ENCODE measurements around the gene CCL20.

Gene CCL20

GRCh38 chr2:227774011-227774624 lies 39.5 kb upstream of the CCL20 start:
- ChIA-PET POLR2A (no interaction called here), CTCF (interaction anchor here (0.8 to 4.4 kb wide), 22 partner anchors 9 to 381 kb away, joined by 3 to 43 read pairs (median 3); partner anchors contain the start of gene DAW1)
- TF ChIP-seq, protein P1, sequence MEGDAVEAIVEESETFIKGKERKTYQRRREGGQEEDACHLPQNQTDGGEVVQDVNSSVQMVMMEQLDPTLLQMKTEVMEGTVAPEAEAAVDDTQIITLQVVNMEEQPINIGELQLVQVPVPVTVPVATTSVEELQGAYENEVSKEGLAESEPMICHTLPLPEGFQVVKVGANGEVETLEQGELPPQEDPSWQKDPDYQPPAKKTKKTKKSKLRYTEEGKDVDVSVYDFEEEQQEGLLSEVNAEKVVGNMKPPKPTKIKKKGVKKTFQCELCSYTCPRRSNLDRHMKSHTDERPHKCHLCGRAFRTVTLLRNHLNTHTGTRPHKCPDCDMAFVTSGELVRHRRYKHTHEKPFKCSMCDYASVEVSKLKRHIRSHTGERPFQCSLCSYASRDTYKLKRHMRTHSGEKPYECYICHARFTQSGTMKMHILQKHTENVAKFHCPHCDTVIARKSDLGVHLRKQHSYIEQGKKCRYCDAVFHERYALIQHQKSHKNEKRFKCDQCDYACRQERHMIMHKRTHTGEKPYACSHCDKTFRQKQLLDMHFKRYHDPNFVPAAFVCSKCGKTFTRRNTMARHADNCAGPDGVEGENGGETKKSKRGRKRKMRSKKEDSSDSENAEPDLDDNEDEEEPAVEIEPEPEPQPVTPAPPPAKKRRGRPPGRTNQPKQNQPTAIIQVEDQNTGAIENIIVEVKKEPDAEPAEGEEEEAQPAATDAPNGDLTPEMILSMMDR (IDR thresholded peaks at IDR 0.05; ENCODE audit: control extremely low read depth, extremely low read depth, low read depth, missing control alignments), result peak; percentile 15
- DNase-seq (ENCODE audit: extremely low spot score), result peak; percentile 41

DNA sequence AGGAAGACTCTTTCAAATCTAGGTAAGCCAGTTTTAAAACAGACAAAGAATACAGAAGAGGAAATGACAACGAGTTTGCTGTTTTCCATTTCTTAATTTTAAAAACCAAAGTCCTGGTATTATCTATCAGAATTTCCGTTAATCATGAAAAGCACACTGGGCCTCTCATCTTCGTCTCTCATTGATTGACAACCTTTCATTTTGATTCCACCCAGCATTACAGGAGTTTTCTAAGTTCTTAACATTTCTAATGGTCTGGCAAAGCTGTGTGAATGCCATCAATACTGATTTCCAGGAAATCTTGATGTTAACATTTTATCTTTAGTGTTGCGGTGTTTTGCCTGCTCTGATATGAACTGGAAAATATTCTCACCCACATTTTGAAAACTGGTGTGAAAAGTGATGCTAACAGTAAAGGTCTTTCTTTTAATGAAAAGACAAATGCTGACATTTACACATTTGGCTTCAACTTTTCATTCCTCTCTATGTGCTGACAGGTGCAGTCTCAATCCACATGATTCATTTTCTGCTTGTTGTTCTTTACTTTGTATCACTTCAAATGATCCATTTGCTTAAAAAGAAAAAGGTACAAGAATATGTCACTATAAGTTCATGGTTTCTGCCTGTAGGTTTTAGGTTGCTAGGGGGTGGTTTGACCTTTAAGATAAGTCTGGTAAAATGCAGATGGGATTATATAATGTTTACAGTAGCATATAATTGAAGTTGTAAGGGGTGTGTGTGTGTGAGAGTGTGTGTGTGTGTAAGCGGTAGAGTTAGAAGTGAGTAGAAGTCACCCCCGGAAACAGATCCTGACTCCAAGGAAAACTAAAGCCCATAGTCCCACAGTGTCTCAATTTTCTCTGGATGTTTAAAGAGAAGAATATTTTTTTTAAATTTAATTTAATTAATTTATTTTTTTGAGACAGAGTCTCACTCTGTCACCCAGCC lies 38.5 kb upstream of the CCL20 start:
- TF ChIP-seq, protein P1 (IDR thresholded peaks at IDR 0.05; ENCODE audit: control extremely low read depth, extremely low read depth, low read depth, missing control alignments), result no peak
- ChIA-PET CTCF (interaction anchor here (0.8 to 4.4 kb wide), 17 partner anchors 8 to 382 kb away, joined by 3 to 43 read pairs (median 4); partner anchors contain the start of gene DAW1), POLR2A (no interaction called here)
- DNase-seq (ENCODE audit: extremely low spot score), result no peak

DNA sequence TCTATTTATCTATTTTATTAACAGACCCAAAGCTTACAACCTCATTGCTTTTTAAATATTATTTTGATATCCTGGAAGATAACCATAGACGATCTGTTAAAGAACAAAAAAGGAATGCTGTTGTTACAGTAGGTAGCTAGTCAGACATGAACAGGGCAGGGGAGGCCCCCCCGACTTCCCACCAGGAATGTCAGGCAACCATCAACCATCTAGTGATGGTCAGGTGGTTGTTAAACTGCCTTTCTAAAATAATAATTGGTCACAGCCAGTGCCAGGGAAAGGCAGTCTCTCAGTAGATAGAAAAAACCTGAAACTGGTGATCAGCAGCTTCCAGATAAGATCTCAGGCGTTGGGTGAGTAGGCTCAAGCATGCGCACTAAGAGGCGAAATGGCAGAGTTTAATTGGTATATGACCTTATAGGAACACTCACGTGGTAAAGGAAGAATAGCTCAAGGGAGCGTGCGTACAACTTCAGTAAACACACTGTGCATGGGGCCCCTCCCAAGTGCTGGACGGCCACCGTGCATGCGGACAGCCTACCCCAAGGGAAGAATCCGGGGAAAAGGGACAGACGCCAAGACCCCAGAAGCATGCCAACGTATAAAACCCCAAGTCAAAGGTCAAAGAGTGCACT lies 32.5 kb upstream of the CCL20 start:
- ChIA-PET CTCF (interaction anchor here (1.0 to 2.9 kb wide), 7 partner anchors 9 to 365 kb away, joined by 3 to 24 read pairs (median 7); no protein-coding TSS in a partner anchor), POLR2A (no interaction called here)
- TF ChIP-seq, protein P1 (IDR thresholded peaks at IDR 0.05; ENCODE audit: control extremely low read depth, extremely low read depth, low read depth, missing control alignments), result no peak
- DNase-seq (ENCODE audit: extremely low spot score), result no peak

DNA sequence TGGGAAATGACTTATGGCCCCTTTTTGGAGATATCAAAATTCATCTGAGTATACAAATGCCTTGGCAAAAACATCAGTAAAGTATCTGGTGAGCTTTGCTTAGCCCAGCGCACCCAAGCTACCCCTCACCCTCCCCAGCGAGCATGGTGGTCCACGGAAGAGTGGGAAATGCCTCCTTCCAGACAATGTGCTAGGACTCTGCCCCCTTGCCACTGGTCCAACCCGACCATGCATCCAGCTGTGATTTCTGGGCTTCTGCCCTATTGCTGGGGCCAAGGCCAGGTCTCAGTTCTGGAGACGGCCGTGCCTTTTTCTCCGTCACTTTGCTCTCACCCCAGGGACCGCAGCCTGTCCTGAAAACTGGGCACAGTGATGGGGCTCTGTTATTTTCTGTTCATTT lies 31.8 kb upstream of the CCL20 start:
- DNase-seq (ENCODE audit: extremely low spot score), result no peak
- ChIA-PET POLR2A (no interaction called here), CTCF (interaction anchor here (1.0 to 2.7 kb wide), 7 partner anchors 9 to 366 kb away, joined by 3 to 24 read pairs (median 3); no protein-coding TSS in a partner anchor)
- TF ChIP-seq, protein P1 (IDR thresholded peaks at IDR 0.05; ENCODE audit: control extremely low read depth, extremely low read depth, low read depth, missing control alignments), result no peak

DNA sequence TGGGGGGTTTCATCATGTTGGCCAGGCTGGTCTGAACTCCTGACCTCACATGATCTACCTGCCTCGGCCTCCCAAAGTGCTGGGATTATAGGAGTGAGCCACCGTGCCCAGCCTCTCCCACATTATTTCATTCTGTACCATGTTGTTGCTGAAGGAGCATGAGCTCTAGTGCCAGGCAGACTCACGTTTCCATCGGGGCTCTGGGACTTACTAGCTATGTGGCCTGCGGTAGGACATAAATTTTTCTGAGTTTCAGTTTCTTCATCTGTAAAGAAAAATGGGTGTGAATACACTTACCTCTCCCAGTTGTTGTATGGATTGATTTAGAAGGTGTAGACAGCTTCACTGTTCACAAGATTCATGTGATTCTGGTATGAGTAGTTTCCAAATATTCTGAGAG lies 30.8 kb upstream of the CCL20 start:
- CTCF ChIA-PET, result interaction anchor here (0.8 to 2.7 kb wide), 11 partner anchors 8 to 80 kb away, joined by 3 to 24 read pairs (median 5); no protein-coding TSS in a partner anchor
- TF ChIP-seq, protein P1 (IDR thresholded peaks at IDR 0.05; ENCODE audit: control extremely low read depth, extremely low read depth, low read depth, missing control alignments), result no peak
- no peak for DNase-seq (ENCODE audit: extremely low spot score)
- POLR2A ChIA-PET, result no interaction called here
